B cell (primary cell): Measurements from ENCODE around the gene CCDC180. TPM values are rescaled to one million over a fixed set of nuclear protein-coding genes. Genes with fewer than 3 reads are reported as not detected.

Experiments used
- ATAC-seq: fragments of 200-7000 bp; cut with Tn5 transposase; one replicate; pipeline ENCODE4 v1.10.0; 2021; ENCODE audit warnings: low read depth, mild to moderate bottlenecking, moderate number of reproducible peaks, moderate library complexity
- CTCF ChIA-PET: fragments of 350-600 bp; sonication (Branson Sonifier 250); formaldehyde crosslinking; loops from one replicate; lab custom pipeline; 2021; ENCODE audit warnings: antibody characterized with exemption, inconsistent platforms; lab: Charles Lee
- POLR2A ChIA-PET: fragments of 350-600 bp; sonication (Branson Sonifier 250); formaldehyde crosslinking; loops from one replicate; lab custom pipeline; 2021; ENCODE audit warnings: antibody characterized with exemption; lab: Charles Lee
- DNase-seq: peaks from one replicate; pipeline ENCODE4 v3.0.0; 2013
- H2AFZ ChIP-seq: 2 replicates; pipeline ENCODE4 v1.6.1; 2012; ENCODE audit warnings: mild to moderate bottlenecking, low read depth, low read length; ENCODE audit not compliant: insufficient read depth, poor library complexity, severe bottlenecking
- H3K27ac ChIP-seq, 2 donors: 1 replicate in 1 of 2; 2 replicates in 1 of 2; pipeline ENCODE4 v1.5.1; 2012 to 2013; ENCODE audit warnings: low read length in 2 of 2, mild to moderate bottlenecking in 2 of 2, moderate library complexity in 1 of 2
- H3K27me3 ChIP-seq, 4 experiments: fragments of 200-600 bp in 1 of 4; sonication (generic) in 1 of 4; replicated peaks in 1 of 4; 1 replicate in 2 of 4; 2 replicates in 2 of 4; pipeline versions ENCODE4 v1.6.1 to v1.7.0; 2013 to 2016; ENCODE audit warnings: low read length in 3 of 4, mild to moderate bottlenecking in 2 of 4, mixed read lengths in 1 of 4, moderate library complexity in 1 of 4; ENCODE audit not compliant: insufficient read depth in 4 of 4, control insufficient read depth in 3 of 4; ENCODE audit errors: control extremely low read depth in 1 of 4
- H3K36me3 ChIP-seq, 2 experiments: replicated peaks in 1 of 2; 1 replicate in 1 of 2; 2 replicates in 1 of 2; pipeline versions ENCODE4 v1.6.1 to v1.7.1; 2013; ENCODE audit warnings: low read length in 1 of 2; ENCODE audit not compliant: insufficient read depth in 2 of 2, control insufficient read depth in 1 of 2; ENCODE audit errors: control extremely low read depth in 1 of 2, extremely low read depth in 1 of 2
- H3K4me1 ChIP-seq, 2 donors: fragments of 200-600 bp in 1 of 2; sonication (generic) in 1 of 2; 1 replicate in 1 of 2; 2 replicates in 1 of 2; pipeline versions ENCODE4 v1.5.1 to v1.6.1; 2013 to 2017; ENCODE audit warnings: low read length in 2 of 2; ENCODE audit not compliant: control insufficient read depth in 2 of 2, insufficient read depth in 2 of 2
- H3K4me2 ChIP-seq: replicated peaks from 2 replicates; pipeline ENCODE3; 2012; ENCODE audit warnings: mild to moderate bottlenecking, low read depth, low read length; ENCODE audit not compliant: poor library complexity, severe bottlenecking
- H3K4me3 ChIP-seq, 5 experiments: fragments of 200-600 bp in 1 of 5; sonication (generic) in 1 of 5; 1 replicate in 3 of 5; 2 replicates in 2 of 5; pipeline versions ENCODE4 v1.5.1 to v1.7.0; 2011 to 2016; ENCODE audit warnings: low read length in 4 of 5, mild to moderate bottlenecking in 4 of 5, low read depth in 2 of 5, control low read depth in 1 of 5, moderate library complexity in 1 of 5; ENCODE audit not compliant: insufficient read depth in 1 of 5; ENCODE audit errors: control extremely low read depth in 1 of 5, extremely low read depth in 1 of 5
- H3K79me2 ChIP-seq: fragments of 200-600 bp; sonication (generic); one replicate; pipeline ENCODE4 v1.6.0; 2016; ENCODE audit warnings: low read length; ENCODE audit not compliant: control insufficient read depth, insufficient read depth
- H3K9ac ChIP-seq: fragments of 200-600 bp; sonication (generic); 2 replicates; pipeline ENCODE4 v1.6.1; 2017; ENCODE audit warnings: mild to moderate bottlenecking, low read length, moderate library complexity
- H3K9me3 ChIP-seq, 3 donors: one replicate each; pipeline versions ENCODE4 v1.6.1 to v1.7.1; 2013; ENCODE audit warnings: low read length in 2 of 3; ENCODE audit not compliant: control insufficient read depth in 2 of 3, insufficient read depth in 1 of 3; ENCODE audit errors: control extremely low read depth in 1 of 3
- H4K20me1 ChIP-seq: 2 replicates; pipeline ENCODE4 v1.6.0; 2012; ENCODE audit warnings: mild to moderate bottlenecking, low read length; ENCODE audit not compliant: insufficient read depth, control insufficient read depth, poor library complexity, severe bottlenecking
- H3K27ac Mint-ChIP-seq: one replicate; pipeline ENCODE4 v1.8.0; 2021; ENCODE audit warnings: mixed read lengths
- H3K27me3 Mint-ChIP-seq: one replicate; pipeline ENCODE4 v1.8.0; 2021; ENCODE audit warnings: mixed read lengths
- H3K4me1 Mint-ChIP-seq: one replicate; pipeline ENCODE4 v1.8.0; 2021; ENCODE audit warnings: mixed read lengths
- H3K4me3 Mint-ChIP-seq: one replicate; pipeline ENCODE4 v1.8.0; 2021; ENCODE audit warnings: mixed read lengths
- H3K9me3 Mint-ChIP-seq: one replicate; pipeline ENCODE4 v1.8.0; 2022; ENCODE audit warnings: mixed read lengths; ENCODE audit not compliant: insufficient read depth
- CTCF ChIP-seq: fragments of 200-600 bp; IDR thresholded peaks from one replicate; pipeline ENCODE4 v1.8.0; 2022; ENCODE audit warnings: antibody characterized with exemption, mild to moderate bottlenecking
- EZH2 ChIP-seq: IDR thresholded peaks from 2 replicates; pipeline ENCODE4 v1.6.1; 2012; ENCODE audit warnings: borderline replicate concordance, low read depth, mild to moderate bottlenecking, moderate library complexity, low read length; ENCODE audit not compliant: insufficient read depth, poor library complexity, severe bottlenecking
- WGBS: methylation state at CpG from one replicate; pipeline ENCODE4 v1.1.5; 2013; ENCODE audit warnings: missing lambda C conversion rate; ENCODE audit not compliant: insufficient coverage; 5-methylcytosine and 5-hydroxymethylcytosine counted together
- intact Hi-C: fragments of 100-400 bp; cut with micrococcal nuclease; formaldehyde crosslinking; loops from one replicate; pipeline ENCODE4 v1.10.0; 2022
- polyA plus RNA-seq: library from polyadenylated mRNA; depleted of rRNA; stranded (reverse); fragments of >200 nt; gene quantifications from 2 replicates; pipeline ENCODE4 v1.2.3, GENCODE V29; 2012
- total RNA-seq, 2 donors: library from RNA; stranded (reverse); fragments of 120-200 nt in 1 of 2; gene quantifications; 1 replicate in 1 of 2; 2 replicates in 1 of 2; pipeline versions ENCODE4 v1.2.3 to v1.2.4, GENCODE V29; 2013 to 2022

Gene CCDC180
- total and polyA plus RNA-seq, 2 donors (not counting 1 experiment from before 2014, with no cell fraction given) = 4.4 to 7.1 TPM

- Histone ChIP-seq H3K4me3 (no peak overlapping the region), H2AFZ (no peak overlapping the region), H3K9ac (no peak overlapping the region), H3K27me3 (no peaks in the 10 kb centered on the region), H3K4me2 (no peak overlapping the region), H3K36me3 (peaks cover 7 to 45% of the 10 kb centered on the region in 2 experiments), H3K9me3 (peaks cover 0 to 2% (median 0%) of the 10 kb centered on the region in 3 donors), H4K20me1 (no peaks in the 10 kb centered on the region), H3K27ac (no peak overlapping the region), H3K4me1 (no peaks in the 10 kb centered on the region), H3K79me2 (no peaks in the 10 kb centered on the region)
- intact Hi-C loops = no loop called here
- WGBS = no CpG with 5 or more reads among the region's 2 CpGs
- H3K4me1 Mint-ChIP-seq = no peaks in the 10 kb centered on the region
- DNase-seq = no peak
- ChIA-PET POLR2A (no interaction called here), CTCF (no interaction called here)
- H3K9me3 Mint-ChIP-seq = peaks cover 3% of the 10 kb centered on the region
- no peak overlapping the region for H3K27ac Mint-ChIP-seq
- no peaks in the 10 kb centered on the region for H3K27me3 Mint-ChIP-seq
- TF ChIP-seq EZH2 = no peak
- TF ChIP-seq CTCF = no peak
- no peak overlapping the region for H3K4me3 Mint-ChIP-seq
- ATAC-seq = no peak
Observed at GRCh38 chr9:97284798-97285197, 22.7 kb upstream of the CCDC180 start.

- Histone ChIP-seq H3K9me3 (peaks cover 0 to under 1% (median 0%) of the 10 kb centered on the region in 3 donors), H3K27me3 (no peaks in the 10 kb centered on the region), H3K4me3 (no peak overlapping the region), H3K9ac (no peak overlapping the region), H4K20me1 (no peaks in the 10 kb centered on the region), H3K27ac (no peak overlapping the region), H3K36me3 (peaks cover 5 to 47% of the 10 kb centered on the region in 2 experiments), H3K4me1 (no peaks in the 10 kb centered on the region), H3K4me2 (no peak overlapping the region), H3K79me2 (no peaks in the 10 kb centered on the region), H2AFZ (no peak overlapping the region)
- ChIA-PET CTCF (no interaction called here), POLR2A (no interaction called here)
- DNase-seq = no peak
- Mint-ChIP-seq H3K27me3 (no peaks in the 10 kb centered on the region), H3K9me3 (no peaks in the 10 kb centered on the region), H3K27ac (no peak overlapping the region), H3K4me3 (no peak overlapping the region), H3K4me1 (no peaks in the 10 kb centered on the region)
- WGBS = 94% methylated on average over 3 of the region's 3 CpGs
- ATAC-seq = no peak
- intact Hi-C loops = no loop called here
- no peak for TF ChIP-seq EZH2
- no peak for TF ChIP-seq CTCF
Observed at GRCh38 chr9:97292200-97292599, 15.3 kb upstream of the CCDC180 start.
